Medulla oblongata (tissue), 1 donor: ENCODE results near the gene WNT10A.

Experiments used
- DNase-seq: peaks from one replicate; pipeline ENCODE4 v3.0.0-alpha.2; 2015; ENCODE audit errors: extremely low spot score

The WNT10A gene

GRCh38 chr2:218857371-218858137 is 23.1 kb upstream of the WNT10A start:
- no peak for DNase-seq

GRCh38 chr2:218858138-218858445 is 22.6 kb upstream of the WNT10A start:
- no peak for DNase-seq

GRCh38 chr2:218858671-218859555 is 21.7 kb upstream of the WNT10A start:
- no peak for DNase-seq

DNA sequence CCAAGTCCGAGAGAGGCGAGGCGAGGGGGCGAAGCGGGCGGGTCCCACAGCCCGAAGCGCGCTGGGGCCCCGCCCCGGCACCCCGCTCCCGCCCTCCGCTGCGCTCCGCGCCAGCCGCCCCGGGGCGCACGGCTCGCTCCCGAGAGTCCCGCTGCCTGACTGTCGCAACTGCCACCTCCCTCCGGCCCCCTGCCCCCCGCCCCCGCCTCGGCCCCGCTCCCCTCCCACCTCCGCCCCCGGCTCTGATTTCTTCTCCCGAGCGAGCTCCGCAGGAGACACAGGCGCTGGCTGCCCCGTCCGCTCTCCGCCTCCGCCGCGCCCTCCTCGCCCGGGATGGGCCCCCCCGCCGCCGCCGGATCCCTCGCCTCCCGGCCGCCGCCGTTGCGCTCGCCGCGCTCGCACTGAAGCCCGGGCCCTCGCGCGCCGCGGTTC is 21.1 kb upstream of the WNT10A start, which contains the start of gene WNT6:
Gene WNT6, plus strand, starts transcription at position 250 of the 432 bp plus-strand sequence. CDS start 233 bp downstream, outside the sequence.
- DNase-seq = no peak

DNA sequence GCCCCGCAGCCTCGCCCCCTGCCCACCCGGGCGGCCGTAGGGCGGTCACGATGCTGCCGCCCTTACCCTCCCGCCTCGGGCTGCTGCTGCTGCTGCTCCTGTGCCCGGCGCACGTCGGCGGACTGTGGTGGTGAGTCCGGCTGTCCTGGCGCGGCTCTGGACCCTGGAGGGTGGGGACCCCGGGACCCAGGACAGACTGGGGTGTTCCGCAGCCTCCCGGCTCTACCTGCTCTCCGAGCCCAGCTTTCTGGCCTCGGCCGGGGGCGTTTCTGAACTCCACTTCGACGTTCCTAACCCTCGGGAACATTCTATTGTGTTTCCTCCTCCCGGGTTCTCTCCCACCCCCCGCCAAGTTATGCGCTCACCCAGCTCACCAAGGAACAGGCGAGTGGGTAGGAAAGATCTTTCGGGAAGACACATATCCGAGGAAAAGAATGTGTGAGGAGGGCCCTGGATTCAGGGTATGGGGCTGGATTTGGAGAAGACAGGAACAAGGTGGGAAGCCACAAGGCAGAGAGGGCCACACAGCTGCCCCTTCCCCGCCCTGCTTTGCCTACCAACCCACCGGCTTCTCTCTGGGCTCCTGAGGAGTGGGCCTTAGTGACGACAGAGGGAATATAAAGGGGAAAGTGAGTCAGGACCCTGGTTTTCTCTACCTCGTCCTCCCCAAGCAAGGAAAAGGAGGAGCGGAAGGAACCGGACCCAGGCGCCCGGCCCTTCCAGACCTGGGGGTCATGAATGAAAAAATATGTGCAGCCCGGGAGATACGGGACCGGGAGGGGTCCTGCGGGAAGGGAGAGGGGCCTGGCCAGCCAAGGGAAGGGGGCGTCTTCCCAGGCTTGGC is 20.4 kb upstream of the WNT10A start:
- no peak for DNase-seq

DNA sequence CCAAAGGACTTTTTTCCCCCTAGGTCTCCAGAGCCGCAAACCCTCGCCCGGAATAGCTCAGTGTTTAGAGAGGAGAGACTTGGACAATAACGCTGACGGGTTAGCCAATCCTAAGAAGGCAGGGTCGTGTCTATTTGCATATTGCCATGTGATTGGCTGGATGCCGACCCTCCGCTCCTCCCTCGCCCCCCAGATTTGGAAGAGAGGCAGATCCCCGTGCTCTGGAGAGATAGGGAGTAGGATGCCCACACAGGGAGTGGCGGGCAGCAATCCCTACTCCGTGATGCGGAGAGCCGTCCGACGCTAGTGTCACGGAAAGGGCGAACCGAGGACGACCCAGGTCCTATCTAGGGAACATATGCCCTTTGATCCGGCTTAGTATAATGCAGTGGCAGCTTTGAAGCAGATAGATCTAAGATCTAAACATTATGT is 19.7 kb upstream of the WNT10A start:
- DNase-seq = peak; percentile 12

DNA sequence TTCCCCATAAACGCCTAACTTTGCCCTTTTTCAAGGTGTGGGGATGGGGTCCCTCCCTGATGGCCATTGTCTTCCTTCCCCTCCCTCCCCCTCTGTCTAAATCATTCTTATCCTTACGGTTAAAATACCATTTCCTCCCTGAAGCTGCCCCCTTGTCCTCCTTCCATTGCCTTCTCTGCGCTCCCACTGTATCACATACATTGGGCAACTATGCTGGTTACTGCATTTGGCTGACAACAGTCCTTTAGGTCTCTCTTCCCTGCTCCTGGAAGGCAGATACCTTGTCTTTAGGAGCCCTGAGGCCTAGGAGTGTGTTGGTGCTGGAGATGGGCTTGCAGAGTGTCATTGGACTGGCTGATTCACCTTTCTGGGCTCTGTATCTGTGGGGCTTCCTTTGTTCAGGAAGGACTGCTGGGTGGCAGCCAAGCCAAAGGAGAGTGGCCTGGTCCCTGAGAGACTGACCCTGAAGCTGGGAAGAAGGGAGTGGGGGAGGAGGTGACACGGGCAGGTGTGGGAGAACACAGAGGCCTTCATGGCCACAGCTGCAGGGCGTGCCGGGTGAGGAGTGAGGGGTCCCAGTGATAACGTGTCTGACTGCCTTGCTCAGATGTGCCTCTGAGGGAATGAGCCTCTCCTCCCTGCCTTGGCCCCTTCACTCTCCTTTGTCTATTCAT is 18.9 kb upstream of the WNT10A start:
- DNase-seq = no peak

- no peak for DNase-seq
Observed at GRCh38 chr2:218863021-218863520, 17.6 kb upstream of the WNT10A start.

DNA sequence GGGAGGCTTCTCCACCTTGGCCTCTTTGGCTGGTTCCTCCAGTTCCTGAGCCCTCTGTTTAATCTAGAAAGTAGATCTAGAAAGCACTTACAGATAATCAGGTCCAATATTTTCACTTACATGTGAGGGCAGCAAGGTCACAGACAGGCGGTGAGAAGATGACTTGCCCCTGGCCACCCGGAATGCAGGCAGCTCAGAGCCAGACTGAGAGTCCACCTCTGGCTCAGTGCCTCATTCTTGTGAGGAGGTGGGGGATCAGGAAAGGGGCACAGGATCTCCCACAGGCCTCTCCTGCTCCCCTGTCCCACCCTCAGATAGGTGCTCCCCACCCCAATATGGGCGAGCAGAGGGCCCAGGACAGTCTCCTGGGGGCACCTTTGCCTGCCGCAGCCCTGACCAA is 15.3 kb upstream of the WNT10A start:
- DNase-seq = no peak

DNA sequence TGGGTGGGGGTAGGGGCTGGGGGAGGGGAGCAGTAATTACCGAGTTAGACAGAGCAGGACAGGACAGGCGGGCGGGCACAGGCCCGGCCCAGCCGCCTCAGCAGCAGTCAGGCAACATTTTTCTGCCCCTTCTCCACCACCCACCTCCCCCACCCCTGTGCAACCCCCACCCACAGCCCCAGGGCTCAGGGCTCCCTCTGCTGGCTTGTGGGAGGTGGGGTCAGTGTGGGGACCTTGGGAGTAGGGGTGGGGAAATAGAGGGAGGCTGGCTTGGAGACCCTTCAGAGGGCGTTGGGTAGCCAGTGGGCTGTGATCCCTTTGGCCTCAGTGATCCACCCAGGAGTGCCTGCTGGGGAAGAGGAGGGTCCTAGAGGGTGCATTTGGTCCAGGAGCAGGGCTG is 14.7 kb upstream of the WNT10A start:
- DNase-seq = no peak

- DNase-seq = no peak
Observed at GRCh38 chr2:218867900-218868299, 12.8 kb upstream of the WNT10A start.

- DNase-seq = no peak
Observed at GRCh38 chr2:218869064-218869463, 11.6 kb upstream of the WNT10A start.

- peak; percentile 7 for DNase-seq
Observed at GRCh38 chr2:218870984-218871344, 9.7 kb upstream of the WNT10A start.

- no peak for DNase-seq
Observed at GRCh38 chr2:218871345-218872302, 9.0 kb upstream of the WNT10A start.

- no peak for DNase-seq
Observed at GRCh38 chr2:218872645-218873358, 7.8 kb upstream of the WNT10A start.

DNA sequence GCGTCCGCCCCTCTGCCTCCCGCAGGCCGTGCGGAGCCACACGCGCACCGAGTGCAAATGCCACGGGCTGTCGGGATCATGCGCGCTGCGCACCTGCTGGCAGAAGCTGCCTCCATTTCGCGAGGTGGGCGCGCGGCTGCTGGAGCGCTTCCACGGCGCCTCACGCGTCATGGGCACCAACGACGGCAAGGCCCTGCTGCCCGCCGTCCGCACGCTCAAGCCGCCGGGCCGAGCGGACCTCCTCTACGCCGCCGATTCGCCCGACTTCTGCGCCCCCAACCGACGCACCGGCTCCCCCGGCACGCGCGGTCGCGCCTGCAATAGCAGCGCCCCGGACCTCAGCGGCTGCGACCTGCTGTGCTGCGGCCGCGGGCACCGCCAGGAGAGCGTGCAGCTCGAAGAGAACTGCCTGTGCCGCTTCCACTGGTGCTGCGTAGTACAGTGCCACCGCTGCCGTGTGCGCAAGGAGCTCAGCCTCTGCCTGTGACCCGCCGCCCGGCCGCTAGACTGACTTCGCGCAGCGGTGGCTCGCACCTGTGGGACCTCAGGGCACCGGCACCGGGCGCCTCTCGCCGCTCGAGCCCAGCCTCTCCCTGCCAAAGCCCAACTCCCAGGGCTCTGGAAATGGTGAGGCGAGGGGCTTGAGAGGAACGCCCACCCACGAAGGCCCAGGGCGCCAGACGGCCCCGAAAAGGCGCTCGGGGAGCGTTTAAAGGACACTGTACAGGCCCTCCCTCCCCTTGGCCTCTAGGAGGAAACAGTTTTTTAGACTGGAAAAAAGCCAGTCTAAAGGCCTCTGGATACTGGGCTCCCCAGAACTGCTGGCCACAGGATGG is 7.1 kb upstream of the WNT10A start:
- DNase-seq = no peak

- DNase-seq = no peak
Observed at GRCh38 chr2:218875692-218876246, 4.9 kb upstream of the WNT10A start.

GRCh38 chr2:218876562-218877219 is 4.0 kb upstream of the WNT10A start:
- peak; percentile 82 for DNase-seq
